Muscle layer of colon (tissue), 2 donors: ENCODE measurements around the gene S100A10.

Experiments used
- H3K27ac ChIP-seq: one replicate; pipeline ENCODE4 v1.7.0; 2013; ENCODE audit warnings: low read depth, mild to moderate bottlenecking, low read length, moderate library complexity
- H3K27me3 ChIP-seq, 2 donors: one replicate each; pipeline ENCODE4 v1.7.0; 2013; ENCODE audit warnings: low read length in 2 of 2, mild to moderate bottlenecking in 2 of 2; ENCODE audit not compliant: insufficient read depth in 2 of 2, control insufficient read depth in 1 of 2
- H3K36me3 ChIP-seq: one replicate; pipeline ENCODE4 v1.7.0; 2013; ENCODE audit warnings: mild to moderate bottlenecking, low read length; ENCODE audit not compliant: insufficient read depth
- H3K4me1 ChIP-seq: one replicate; pipeline ENCODE4 v1.7.0; 2013; ENCODE audit warnings: mild to moderate bottlenecking, low read length; ENCODE audit not compliant: insufficient read depth
- H3K4me3 ChIP-seq, 2 donors: one replicate each; pipeline ENCODE4 v1.7.0; 2013; ENCODE audit warnings: low read length in 2 of 2, low read depth in 1 of 2, mild to moderate bottlenecking in 1 of 2, moderate library complexity in 1 of 2
- H3K9ac ChIP-seq: one replicate; pipeline ENCODE4 v1.7.0; 2013; ENCODE audit warnings: low read length
- H3K9me3 ChIP-seq: one replicate; pipeline ENCODE4 v1.7.0; 2013; ENCODE audit warnings: mild to moderate bottlenecking, low read length
- donor health status: abdominal sarcoma.
- donor health status: Adenocarcinoma of cecum.

The S100A10 gene

DNA sequence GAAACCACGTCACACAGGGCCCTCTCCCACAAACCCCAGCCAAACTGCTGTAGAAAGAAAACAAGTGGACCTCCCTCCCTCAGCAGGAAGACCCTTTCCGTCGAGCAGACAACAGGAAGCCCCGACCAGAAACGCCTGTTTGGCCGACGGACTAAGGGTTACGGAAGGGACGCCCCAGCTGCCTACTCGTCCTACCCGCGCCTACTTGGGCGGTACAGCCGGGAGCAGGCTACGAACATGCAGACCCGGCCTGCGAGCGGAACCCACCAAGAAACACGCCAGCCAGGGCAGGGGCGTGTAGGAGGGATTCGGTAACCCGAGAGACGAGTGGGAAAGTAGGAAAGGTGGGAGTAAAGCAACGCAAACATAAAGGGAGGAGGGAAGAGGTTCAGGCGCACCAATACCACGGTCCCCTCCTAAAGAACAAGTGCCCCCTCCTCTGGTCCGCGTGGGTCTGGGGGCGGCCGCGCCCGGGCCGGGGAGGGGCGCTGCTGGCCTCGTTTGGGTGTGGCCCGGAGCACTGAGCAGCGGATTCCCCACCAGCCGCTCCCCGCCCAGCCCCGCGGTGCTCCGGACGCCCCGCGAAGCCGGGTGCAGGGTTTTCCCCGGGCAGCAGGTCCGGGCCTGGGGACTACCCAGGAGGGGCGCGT, 450 bp downstream of the S100A10 start:
- peak overlapping the region; percentile 87 for H3K9ac ChIP-seq
- peak overlapping the region; percentile 93 for H3K27ac ChIP-seq
- peak overlapping the region; percentile 85 to 91 for H3K4me3 ChIP-seq
- peaks cover 48% of the 10 kb centered on the region for H3K4me1 ChIP-seq
- H3K27me3 ChIP-seq: peaks cover 0 to 4% of the 10 kb centered on the region in 2 donors
- H3K36me3 ChIP-seq: no peaks in the 10 kb centered on the region
- no peaks in the 10 kb centered on the region for H3K9me3 ChIP-seq

- Histone ChIP-seq H3K4me1 (peaks cover 53% of the 10 kb centered on the region), H3K4me3 (peak overlapping the region; percentile 85 to 91), H3K27ac (peak overlapping the region; percentile 93), H3K27me3 (peaks cover 0 to 4% of the 10 kb centered on the region in 2 donors), H3K36me3 (no peaks in the 10 kb centered on the region), H3K9me3 (no peaks in the 10 kb centered on the region), H3K9ac (peak overlapping the region; percentile 87)
Measured at GRCh38 chr1:151992303-151993083, 1.2 kb downstream of the S100A10 start.

DNA sequence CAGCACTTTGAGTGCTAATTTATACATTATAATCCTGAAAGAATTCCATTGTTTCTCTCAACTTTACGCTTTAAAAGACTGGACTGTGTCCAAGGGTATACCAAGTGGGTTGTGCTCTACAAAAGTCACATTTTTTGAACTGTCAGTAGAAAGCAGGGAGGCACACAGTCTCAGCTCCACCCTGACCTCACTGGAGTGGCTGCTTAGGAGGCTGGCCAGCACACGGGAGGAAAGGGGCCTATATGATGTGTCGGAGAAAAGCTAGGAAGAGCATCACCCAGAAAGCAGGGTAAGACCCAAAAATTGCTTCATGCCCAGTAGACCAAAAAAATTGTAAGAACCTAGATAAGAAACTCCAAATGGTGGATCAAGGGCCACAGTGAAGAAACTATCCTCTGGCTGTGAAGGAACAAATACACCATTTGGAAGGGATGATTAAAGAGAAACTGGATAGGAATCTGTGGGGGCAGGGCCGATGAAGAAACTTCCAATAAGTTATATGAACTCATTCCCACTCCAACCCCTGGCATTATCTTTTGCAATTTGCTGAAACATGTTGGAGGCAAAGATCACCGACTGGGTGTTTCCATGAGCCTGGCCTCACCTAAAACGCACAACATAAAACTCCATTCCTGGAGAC, 1.9 kb downstream of the S100A10 start:
- H3K4me3 ChIP-seq: peak overlapping the region; percentile 85 to 91
- H3K27me3 ChIP-seq: peaks cover 0 to 4% of the 10 kb centered on the region in 2 donors
- peak overlapping the region; percentile 93 for H3K27ac ChIP-seq
- H3K9ac ChIP-seq: peak overlapping the region; percentile 87
- H3K36me3 ChIP-seq: no peaks in the 10 kb centered on the region
- no peaks in the 10 kb centered on the region for H3K9me3 ChIP-seq
- H3K4me1 ChIP-seq: peaks cover 53% of the 10 kb centered on the region

DNA sequence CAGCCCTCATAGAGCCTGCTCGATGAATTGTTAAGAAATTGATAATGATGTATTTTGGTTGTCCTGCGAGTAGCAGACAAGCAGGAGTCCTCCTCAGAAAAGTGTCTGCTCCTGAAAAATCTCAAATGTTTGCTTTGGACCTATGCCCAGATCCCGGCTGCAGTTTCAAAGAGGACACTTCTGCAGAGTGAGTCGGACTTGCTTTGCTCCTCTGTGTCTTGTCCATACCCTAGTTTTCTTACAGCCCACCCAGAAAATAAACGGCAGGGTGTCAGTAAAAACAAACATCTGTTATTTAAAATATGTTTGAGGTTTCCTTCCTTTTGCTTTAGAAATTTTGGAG, 2.8 kb downstream of the S100A10 start:
- no peaks in the 10 kb centered on the region for H3K9me3 ChIP-seq
- H3K27ac ChIP-seq: no peak overlapping the region
- H3K36me3 ChIP-seq: peaks cover 1% of the 10 kb centered on the region
- H3K4me3 ChIP-seq: no peak overlapping the region
- peaks cover 53% of the 10 kb centered on the region for H3K4me1 ChIP-seq
- peaks cover 0 to 4% of the 10 kb centered on the region in 2 donors for H3K27me3 ChIP-seq
- H3K9ac ChIP-seq: no peak overlapping the region

- no peaks in the 10 kb centered on the region for H3K9me3 ChIP-seq
- no peak overlapping the region for H3K9ac ChIP-seq
- H3K4me1 ChIP-seq: peaks cover 53% of the 10 kb centered on the region
- H3K27ac ChIP-seq: peak overlapping the region; percentile 30
- H3K27me3 ChIP-seq: peaks cover 0 to 4% of the 10 kb centered on the region in 2 donors
- H3K4me3 ChIP-seq: no peak overlapping the region
- peaks cover 7% of the 10 kb centered on the region for H3K36me3 ChIP-seq
Measured at GRCh38 chr1:151990058-151990855, 3.4 kb downstream of the S100A10 start.

DNA sequence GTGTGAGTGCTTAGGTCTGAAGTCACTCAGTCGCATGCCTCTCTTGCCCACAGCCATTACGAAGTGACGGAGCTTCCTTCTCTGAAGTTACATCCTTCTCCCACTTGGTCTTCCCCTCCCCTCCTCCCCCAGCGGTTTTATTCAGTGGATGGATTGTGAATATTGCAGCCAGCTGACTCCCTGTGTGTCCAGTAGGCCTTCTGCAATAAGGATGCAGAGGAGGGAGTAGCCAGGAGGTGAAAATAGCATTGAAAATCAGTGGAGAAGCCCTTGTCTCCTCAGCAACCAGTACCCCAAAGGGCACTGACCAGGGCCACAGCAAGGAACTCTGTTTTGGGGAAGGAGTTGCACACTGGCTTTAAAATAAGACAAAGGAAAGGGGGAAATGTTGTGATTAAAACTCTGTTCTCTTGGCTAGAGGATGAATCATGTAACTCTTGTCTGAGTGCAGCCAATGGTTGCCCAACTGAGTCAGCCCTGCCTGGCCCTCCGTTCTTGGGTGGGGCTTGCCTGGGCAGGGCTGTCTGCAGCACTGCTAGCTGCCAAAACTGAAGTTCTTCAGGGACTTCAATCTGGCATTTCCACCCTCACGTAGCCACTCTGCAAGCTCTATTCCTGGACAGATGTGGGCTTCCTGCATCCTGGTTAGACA, 4.3 kb downstream of the S100A10 start:
- Histone ChIP-seq H3K4me1 (peaks cover 56% of the 10 kb centered on the region), H3K27me3 (peaks cover 0 to 4% of the 10 kb centered on the region in 2 donors), H3K9ac (no peak overlapping the region), H3K9me3 (no peaks in the 10 kb centered on the region), H3K4me3 (no peak overlapping the region), H3K27ac (peak overlapping the region; percentile 30), H3K36me3 (peaks cover 16% of the 10 kb centered on the region)

DNA sequence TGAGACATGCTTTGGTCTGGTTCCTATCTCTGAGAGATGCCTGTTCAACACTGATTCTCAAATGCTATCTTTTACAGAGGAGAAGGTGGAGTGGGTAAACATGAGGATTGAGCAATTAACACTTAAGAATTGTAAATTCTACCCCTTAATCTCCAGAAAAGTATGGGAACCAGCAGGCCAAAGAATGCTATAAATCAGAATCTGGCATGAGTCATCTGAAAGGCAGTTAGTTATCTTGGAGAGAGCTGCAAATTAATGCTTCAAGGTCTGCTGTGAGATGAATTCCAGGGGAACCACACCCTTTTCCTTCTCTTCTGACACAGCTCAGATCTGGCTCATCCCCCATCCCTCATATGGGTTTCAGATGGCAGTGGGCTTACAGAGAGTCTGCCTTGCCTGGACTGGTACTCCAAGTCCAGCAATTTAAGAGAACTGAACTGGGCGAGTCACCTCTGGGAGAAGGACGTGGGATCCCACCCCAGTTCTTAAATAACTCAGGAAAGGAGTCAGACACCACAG, 5.2 kb downstream of the S100A10 start:
- Histone ChIP-seq H3K4me1 (peaks cover 51% of the 10 kb centered on the region), H3K27me3 (peaks cover 0 to 3% of the 10 kb centered on the region in 2 donors), H3K4me3 (no peak overlapping the region), H3K36me3 (peaks cover 25% of the 10 kb centered on the region), H3K27ac (no peak overlapping the region), H3K9ac (no peak overlapping the region), H3K9me3 (no peaks in the 10 kb centered on the region)

DNA sequence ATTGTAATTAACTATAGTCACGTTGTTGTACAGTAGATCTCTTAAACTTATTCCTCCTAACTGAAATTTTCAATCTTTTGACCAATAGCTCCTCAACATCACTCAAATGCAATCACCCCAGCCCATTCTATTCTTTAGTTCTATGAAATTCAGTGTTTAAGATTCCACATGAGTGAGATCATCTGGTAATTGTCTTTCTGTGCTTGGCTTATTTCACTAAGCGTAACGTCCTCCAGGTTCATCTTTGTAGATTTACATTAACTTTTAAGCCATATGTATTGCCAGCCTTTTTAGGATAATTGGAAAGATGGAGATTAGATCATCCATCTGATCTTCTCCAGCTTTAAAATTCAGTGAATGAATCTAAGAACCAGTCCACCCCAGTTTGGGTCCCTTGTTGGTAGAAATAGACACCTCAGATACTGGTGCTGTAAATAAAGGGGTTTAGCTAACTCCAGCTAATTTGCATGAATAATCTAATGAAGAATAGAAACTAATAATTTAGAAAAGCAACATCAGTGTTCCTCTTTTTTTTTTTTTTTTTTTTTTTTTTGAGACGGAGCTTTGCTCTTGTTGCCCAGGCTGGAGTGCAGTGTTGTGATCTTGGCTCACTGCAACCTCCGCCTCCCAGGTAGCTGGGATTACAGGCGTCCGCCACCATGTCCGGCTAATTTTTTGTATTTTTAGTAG, 7.0 kb downstream of the S100A10 start:
- H3K9me3 ChIP-seq: no peaks in the 10 kb centered on the region
- H3K27me3 ChIP-seq: no peaks in the 10 kb centered on the region
- H3K4me3 ChIP-seq: no peak overlapping the region
- no peak overlapping the region for H3K9ac ChIP-seq
- no peak overlapping the region for H3K27ac ChIP-seq
- H3K36me3 ChIP-seq: peaks cover 35% of the 10 kb centered on the region
- H3K4me1 ChIP-seq: peaks cover 42% of the 10 kb centered on the region

DNA sequence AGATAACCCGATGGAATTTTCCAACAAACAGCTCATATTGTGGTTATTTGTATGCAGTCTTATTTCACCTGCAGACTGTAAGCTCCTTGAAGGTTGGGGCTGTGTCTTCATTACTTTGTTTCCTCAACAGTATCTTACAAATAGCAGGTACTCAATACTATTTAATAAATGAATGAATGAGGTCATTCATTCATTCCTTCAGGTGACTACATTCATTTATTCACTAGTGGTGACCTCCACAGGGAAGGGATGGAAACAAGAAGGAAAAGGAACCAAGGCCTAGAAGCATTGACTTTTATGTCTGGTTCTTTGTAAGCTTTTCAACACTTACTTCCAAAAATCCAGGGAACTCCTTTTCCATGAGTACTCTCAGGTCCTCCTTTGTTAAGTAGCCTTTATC, 7.9 kb downstream of the S100A10 start:
- H3K27ac ChIP-seq: no peak overlapping the region
- peaks cover 39% of the 10 kb centered on the region for H3K4me1 ChIP-seq
- peaks cover 35% of the 10 kb centered on the region for H3K36me3 ChIP-seq

GRCh38 chr1:151985270-151985669, 8.4 kb downstream of the S100A10 start:
- peaks cover 35% of the 10 kb centered on the region for H3K36me3 ChIP-seq
- H3K9ac ChIP-seq: no peak overlapping the region
- no peaks in the 10 kb centered on the region for H3K9me3 ChIP-seq
- H3K4me1 ChIP-seq: peaks cover 39% of the 10 kb centered on the region
- H3K27ac ChIP-seq: no peak overlapping the region
- no peak overlapping the region for H3K4me3 ChIP-seq
- H3K27me3 ChIP-seq: no peaks in the 10 kb centered on the region

More for the DNA sequence above, 7.9 kb downstream of the S100A10 start:
- Histone ChIP-seq H3K9ac (no peak overlapping the region), H3K4me3 (no peak overlapping the region), H3K27me3 (no peaks in the 10 kb centered on the region), H3K9me3 (no peaks in the 10 kb centered on the region)
